Measurements from ENCODE around the gene PPP1R1B.

Gene PPP1R1B

DNA sequence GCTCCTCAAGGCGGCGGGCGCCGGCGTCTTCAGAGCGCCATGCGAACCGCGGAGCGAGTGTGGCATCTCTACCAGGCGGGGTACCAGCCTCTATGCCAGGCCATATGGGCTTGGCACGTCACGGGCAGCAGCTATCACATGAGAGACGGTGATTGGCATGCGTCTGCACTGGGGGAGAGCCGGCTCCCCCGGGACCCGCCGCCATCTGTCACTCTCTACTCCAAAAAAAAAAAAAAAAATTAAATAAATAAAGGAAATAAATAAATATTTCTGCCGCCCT, 19.0 kb upstream of the PPP1R1B start, which contains the start of gene NEUROD2:
Gene NEUROD2, minus strand, starts transcription at position 70 of the 280 bp plus-strand sequence. CDS start 1,321 bp downstream, outside the sequence.
- no peaks in the 10 kb centered on the region for H3K9me2 ChIP-seq (replicated peaks; ENCODE audit: insufficient read depth, low read length)
- no peaks in the 10 kb centered on the region for H4K20me1 ChIP-seq (ENCODE audit: insufficient read depth, low read length)
- no peak for DNase-seq
- H3K4me1 ChIP-seq (ENCODE audit: low read length), result no peaks in the 10 kb centered on the region
- peaks cover 66% of the 10 kb centered on the region for H3K27me3 ChIP-seq (replicated peaks; ENCODE audit: insufficient read depth, low read length)
- H3F3A ChIP-seq (ENCODE audit: insufficient read depth, low read length), result no peaks in the 10 kb centered on the region
- H2AFZ ChIP-seq (ENCODE audit: low read length), result no peak within 1 kb of the TSS
- no peaks in the 10 kb centered on the region for H3K36me3 ChIP-seq (replicated peaks; ENCODE audit: insufficient read depth, low read length)
- no peak within 1 kb of the TSS for H3K9ac ChIP-seq (ENCODE audit: low read length)
- no peak within 1 kb of the TSS for H3K27ac ChIP-seq (ENCODE audit: low read length)
- no peak within 1 kb of the TSS for H3K4me2 ChIP-seq (ENCODE audit: low read depth, low read length)
- no peaks in the 10 kb centered on the region for H3K79me2 ChIP-seq (ENCODE audit: low read length)
- no peaks in the 10 kb centered on the region for H3K9me3 ChIP-seq (replicated peaks; ENCODE audit: insufficient read depth, low read length)
- TF ChIP-seq, protein P1, sequence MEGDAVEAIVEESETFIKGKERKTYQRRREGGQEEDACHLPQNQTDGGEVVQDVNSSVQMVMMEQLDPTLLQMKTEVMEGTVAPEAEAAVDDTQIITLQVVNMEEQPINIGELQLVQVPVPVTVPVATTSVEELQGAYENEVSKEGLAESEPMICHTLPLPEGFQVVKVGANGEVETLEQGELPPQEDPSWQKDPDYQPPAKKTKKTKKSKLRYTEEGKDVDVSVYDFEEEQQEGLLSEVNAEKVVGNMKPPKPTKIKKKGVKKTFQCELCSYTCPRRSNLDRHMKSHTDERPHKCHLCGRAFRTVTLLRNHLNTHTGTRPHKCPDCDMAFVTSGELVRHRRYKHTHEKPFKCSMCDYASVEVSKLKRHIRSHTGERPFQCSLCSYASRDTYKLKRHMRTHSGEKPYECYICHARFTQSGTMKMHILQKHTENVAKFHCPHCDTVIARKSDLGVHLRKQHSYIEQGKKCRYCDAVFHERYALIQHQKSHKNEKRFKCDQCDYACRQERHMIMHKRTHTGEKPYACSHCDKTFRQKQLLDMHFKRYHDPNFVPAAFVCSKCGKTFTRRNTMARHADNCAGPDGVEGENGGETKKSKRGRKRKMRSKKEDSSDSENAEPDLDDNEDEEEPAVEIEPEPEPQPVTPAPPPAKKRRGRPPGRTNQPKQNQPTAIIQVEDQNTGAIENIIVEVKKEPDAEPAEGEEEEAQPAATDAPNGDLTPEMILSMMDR (IDR thresholded peaks at IDR 0.05; ENCODE audit: low read length), result no peak
- TF ChIP-seq EZH2phosphoT487 (IDR thresholded peaks at IDR 0.05; ENCODE audit: low read length), result no peak
- no peak within 1 kb of the TSS for H3K4me3 ChIP-seq (ENCODE audit: low read length)

DNA sequence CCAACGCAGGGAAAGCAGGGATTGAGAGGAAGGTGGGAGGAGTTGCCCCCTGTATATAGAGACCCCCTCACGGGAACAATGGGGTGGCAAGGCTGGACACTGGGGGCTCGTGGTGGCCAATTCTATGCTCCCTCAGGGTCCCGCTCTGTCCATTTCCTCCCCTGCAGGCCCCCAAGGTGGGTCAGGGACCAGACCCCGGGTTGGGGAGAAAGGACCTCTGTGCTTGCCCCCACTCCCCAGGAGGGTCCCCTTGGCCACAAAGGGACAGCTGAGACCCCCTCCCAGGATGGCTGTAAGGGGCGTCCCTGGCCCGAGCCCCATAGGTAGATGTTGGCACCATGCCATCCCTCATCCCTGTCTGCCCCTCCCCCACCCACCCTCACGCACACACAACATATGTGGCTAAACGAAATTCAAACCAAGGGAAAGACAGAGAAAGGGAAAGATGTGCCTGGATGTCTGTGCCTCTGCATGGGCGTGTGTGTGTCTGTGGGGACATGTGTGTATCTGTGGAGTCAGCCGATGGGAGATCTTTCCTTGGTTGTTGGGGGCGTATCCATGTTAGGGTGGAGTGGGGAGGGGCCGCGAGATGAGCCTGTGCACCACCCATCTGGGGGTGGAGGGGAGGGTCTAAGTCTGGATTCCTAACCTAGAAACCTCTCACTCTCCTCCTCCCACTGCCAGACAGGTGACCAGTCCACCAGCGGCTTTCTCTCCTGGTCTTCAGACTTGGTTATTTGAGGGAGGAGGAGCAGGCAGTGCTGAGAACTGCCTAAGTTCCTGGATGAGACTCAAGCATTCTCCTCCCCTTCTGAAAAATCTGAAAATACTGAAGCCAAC, 18.4 kb upstream of the PPP1R1B start:
- Histone ChIP-seq H3K36me3 (replicated peaks; ENCODE audit: insufficient read depth, low read length) (no peaks in the 10 kb centered on the region), H3K27ac (ENCODE audit: low read length) (no peak overlapping the region), H3K4me1 (ENCODE audit: low read length) (no peaks in the 10 kb centered on the region), H3K4me3 (ENCODE audit: low read length) (no peak overlapping the region), H3K9ac (ENCODE audit: low read length) (no peak overlapping the region), H2AFZ (ENCODE audit: low read length) (no peak overlapping the region), H3K79me2 (ENCODE audit: low read length) (no peaks in the 10 kb centered on the region), H3K9me3 (replicated peaks; ENCODE audit: insufficient read depth, low read length) (no peaks in the 10 kb centered on the region), H3F3A (ENCODE audit: insufficient read depth, low read length) (no peaks in the 10 kb centered on the region), H3K27me3 (replicated peaks; ENCODE audit: insufficient read depth, low read length) (peaks cover 60% of the 10 kb centered on the region), H4K20me1 (ENCODE audit: insufficient read depth, low read length) (no peaks in the 10 kb centered on the region), H3K4me2 (ENCODE audit: low read depth, low read length) (no peak overlapping the region), H3K9me2 (replicated peaks; ENCODE audit: insufficient read depth, low read length) (no peaks in the 10 kb centered on the region)
- no peak for DNase-seq
- TF ChIP-seq, protein P1 (IDR thresholded peaks at IDR 0.05; ENCODE audit: low read length), result no peak
- TF ChIP-seq EZH2phosphoT487 (IDR thresholded peaks at IDR 0.05; ENCODE audit: low read length) (no peak), EZH2 (optimal IDR thresholded peaks at IDR 0.05; ENCODE audit: low read depth, low read length) (no peak)

DNA sequence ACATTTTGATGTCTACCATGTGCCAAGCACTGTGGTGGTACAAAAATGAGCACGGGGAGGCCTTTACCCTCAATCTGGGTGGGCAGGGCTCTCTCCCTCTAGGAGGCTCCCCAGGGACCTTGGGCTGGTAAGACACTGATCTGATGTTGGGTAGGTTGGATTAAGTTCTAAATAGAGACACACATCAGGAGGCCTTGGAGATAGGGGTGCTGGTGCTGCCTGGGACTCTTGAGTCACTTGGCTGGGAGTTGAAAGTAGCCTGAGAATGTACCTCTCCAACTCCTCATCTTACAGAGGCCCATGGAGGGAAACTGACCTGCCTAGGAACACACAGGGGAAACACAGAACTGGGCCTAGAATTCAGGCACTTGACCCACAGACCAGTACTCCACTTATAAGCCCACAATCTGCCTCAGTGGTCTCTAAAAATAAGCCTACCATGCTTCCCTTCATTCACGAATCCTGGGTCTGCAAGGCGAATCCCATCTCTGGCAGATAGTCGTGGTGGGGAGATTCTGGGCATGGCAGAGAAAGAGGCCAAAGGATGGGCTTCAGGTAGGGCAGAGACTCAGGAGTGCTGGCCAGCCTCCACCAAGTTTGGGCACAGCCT, 17.2 kb upstream of the PPP1R1B start:
- no peak overlapping the region for H2AFZ ChIP-seq (ENCODE audit: low read length)
- H3K79me2 ChIP-seq (ENCODE audit: low read length), result no peaks in the 10 kb centered on the region
- no peaks in the 10 kb centered on the region for H3K4me1 ChIP-seq (ENCODE audit: low read length)
- no peaks in the 10 kb centered on the region for H3K9me3 ChIP-seq (replicated peaks; ENCODE audit: insufficient read depth, low read length)
- TF ChIP-seq EZH2phosphoT487 (IDR thresholded peaks at IDR 0.05; ENCODE audit: low read length) (no peak), EZH2 (optimal IDR thresholded peaks at IDR 0.05; ENCODE audit: low read depth, low read length) (no peak)
- TF ChIP-seq, protein P1 (IDR thresholded peaks at IDR 0.05; ENCODE audit: low read length), result no peak
- H4K20me1 ChIP-seq (ENCODE audit: insufficient read depth, low read length), result no peaks in the 10 kb centered on the region
- H3F3A ChIP-seq (ENCODE audit: insufficient read depth, low read length), result no peaks in the 10 kb centered on the region
- no peaks in the 10 kb centered on the region for H3K9me2 ChIP-seq (replicated peaks; ENCODE audit: insufficient read depth, low read length)
- DNase-seq, result no peak
- no peaks in the 10 kb centered on the region for H3K36me3 ChIP-seq (replicated peaks; ENCODE audit: insufficient read depth, low read length)
- peaks cover 48% of the 10 kb centered on the region for H3K27me3 ChIP-seq (replicated peaks; ENCODE audit: insufficient read depth, low read length)
- H3K4me3 ChIP-seq (ENCODE audit: low read length), result no peak overlapping the region
- H3K4me2 ChIP-seq (ENCODE audit: low read depth, low read length), result no peak overlapping the region
- no peak overlapping the region for H3K27ac ChIP-seq (ENCODE audit: low read length)
- no peak overlapping the region for H3K9ac ChIP-seq (ENCODE audit: low read length)

Measured in MM.1S (cell line).